Karpas-422 (cell line): ENCODE data around the gene ANGPTL4. TPM values are rescaled to one million over a fixed set of nuclear protein-coding genes. Genes with fewer than 3 reads are reported as not detected.
"Not testable (repeated sequence)": the region's sequence is repeated elsewhere in the genome, so short reads cannot be mapped to it uniquely, and the experiment has no call there.

ENCODE experiments used
- DNase-seq: peaks from one replicate; pipeline ENCODE4 v3.0.0-alpha.2; 2015
- H2AFZ ChIP-seq: fragments of 200-600 bp; sonication (generic); 2 replicates; pipeline ENCODE4 v1.6.1; 2014; ENCODE audit warnings: antibody characterized with exemption, low read length, mixed read lengths
- H3K27ac ChIP-seq: fragments of 200-600 bp; sonication (generic); 2 replicates; pipeline ENCODE4 v1.5.1; 2014; ENCODE audit warnings: mild to moderate bottlenecking, low read length, moderate library complexity
- H3K27me3 ChIP-seq: fragments of 200-600 bp; sonication (generic); 2 replicates; pipeline ENCODE4 v1.6.1; 2014; ENCODE audit warnings: low read length, mixed read lengths
- H3K36me3 ChIP-seq: fragments of 200-600 bp; sonication (generic); 2 replicates; pipeline ENCODE4 v1.6.1; 2014; ENCODE audit warnings: low read length, mixed read lengths; ENCODE audit not compliant: insufficient read depth
- H3K4me1 ChIP-seq: fragments of 200-600 bp; sonication (generic); 2 replicates; pipeline ENCODE4 v1.6.1; 2014; ENCODE audit warnings: mild to moderate bottlenecking, low read length, mixed read lengths
- H3K4me2 ChIP-seq: fragments of 200-600 bp; sonication (generic); 2 replicates; pipeline ENCODE4 v1.6.1; 2014; ENCODE audit warnings: low read length, low read depth, mild to moderate bottlenecking; ENCODE audit not compliant: poor library complexity, severe bottlenecking
- H3K4me3 ChIP-seq: fragments of 200-600 bp; sonication (generic); 2 replicates; pipeline ENCODE4 v1.5.1; 2014; ENCODE audit warnings: mild to moderate bottlenecking, antibody characterized with exemption, low read length, mixed read lengths
- H3K79me2 ChIP-seq: fragments of 200-600 bp; sonication (generic); 2 replicates; pipeline ENCODE4 v1.6.1; 2014; ENCODE audit warnings: mild to moderate bottlenecking, low read length, mixed read lengths
- H3K9ac ChIP-seq: fragments of 200-600 bp; sonication (generic); 2 replicates; pipeline ENCODE4 v1.6.0; 2014; ENCODE audit warnings: low read length
- H3K9me2 ChIP-seq: fragments of 200-600 bp; sonication (generic), shearing (Covaris generic); replicated peaks from 2 replicates; pipeline ENCODE4 v1.6.0; 2014; ENCODE audit warnings: mild to moderate bottlenecking, low read length, moderate library complexity; ENCODE audit not compliant: insufficient read depth
- H3K9me3 ChIP-seq: fragments of 300-700, 200-600 bp; sonication (generic); 2 replicates; pipeline ENCODE4 v1.6.1; 2014; ENCODE audit warnings: low read length, mixed read lengths
- H4K20me1 ChIP-seq: fragments of 200-600 bp; sonication (generic); 2 replicates; pipeline ENCODE4 v1.6.1; 2014; ENCODE audit warnings: mild to moderate bottlenecking, antibody characterized with exemption, low read length, low read depth; ENCODE audit not compliant: insufficient read depth
- total RNA-seq: library from RNA; depleted of rRNA; stranded (reverse); fragments of >200 nt; shearing (Covaris generic); gene quantifications from 2 replicates; pipeline ENCODE4 v1.2.3, GENCODE V29; 2014; ENCODE audit warnings: low replicate concordance

The ANGPTL4 gene
- total RNA-seq, 1 experiment from 2014 or later = not detected

DNA sequence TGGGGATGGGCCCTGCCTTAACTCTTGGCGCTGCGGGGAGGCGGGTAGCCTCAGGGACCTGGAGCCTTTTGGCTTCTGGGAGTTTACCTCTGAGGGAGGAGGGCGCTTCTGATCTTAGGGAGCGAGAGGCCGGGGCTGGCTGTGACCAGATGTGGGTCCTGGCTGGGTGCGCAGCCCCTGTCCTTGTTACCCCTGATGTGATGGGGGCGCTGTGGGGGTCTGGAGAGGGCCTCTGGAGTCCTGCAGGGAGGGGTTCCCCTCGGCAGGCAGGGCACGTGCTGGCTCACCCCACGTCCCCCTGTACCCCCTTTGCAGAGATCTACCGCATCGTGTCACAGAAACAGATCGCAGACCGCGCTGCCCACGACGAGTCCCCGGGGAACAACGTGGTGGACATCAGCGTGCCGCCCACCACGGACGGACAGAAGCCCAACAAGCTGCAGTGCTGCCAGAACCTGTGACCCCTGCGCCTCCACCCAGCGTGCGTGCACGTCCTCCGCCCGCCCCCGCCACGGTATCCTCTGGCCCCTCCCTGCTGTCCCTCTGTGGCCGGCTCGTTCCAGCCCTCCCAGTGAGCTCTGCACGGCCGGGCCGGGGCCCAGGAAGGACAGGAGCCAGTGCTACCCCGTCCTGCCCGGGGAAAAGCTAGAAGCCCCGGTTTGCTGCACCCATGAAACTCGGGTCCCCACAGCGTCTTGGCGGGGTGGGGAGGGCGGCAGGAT lies 39.3 kb downstream of the ANGPTL4 start:
- Histone ChIP-seq H4K20me1 (peaks cover 3% of the 10 kb centered on the region; the same call in 1 of the 2 replicates), H3K27me3 (no peaks in the 10 kb centered on the region), H3K4me2 (no peak overlapping the region), H3K36me3 (no peaks in the 10 kb centered on the region), H3K4me3 (no peak overlapping the region), H3K9me3 (no peaks in the 10 kb centered on the region), H3K9ac (no peak overlapping the region), H3K27ac (no peak overlapping the region), H3K9me2 (no peaks in the 10 kb centered on the region), H3K79me2 (peaks cover 3% of the 10 kb centered on the region), H3K4me1 (no peaks in the 10 kb centered on the region), H2AFZ (no peak overlapping the region)
- DNase-seq = no peak

DNA sequence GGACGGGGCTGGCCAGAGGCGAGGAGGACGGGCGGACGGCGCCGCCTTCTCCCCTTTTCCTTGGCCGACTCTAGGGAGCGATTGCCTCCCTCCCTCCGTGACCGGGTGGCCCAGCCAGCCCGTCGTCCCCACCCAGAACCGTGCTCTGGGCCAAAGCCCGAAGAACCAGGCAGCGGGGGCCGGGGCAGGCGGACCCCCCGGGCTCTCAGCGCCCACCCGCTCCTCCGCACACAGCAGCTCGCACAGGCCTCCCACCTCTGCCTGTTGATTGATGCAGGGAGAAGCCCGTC lies 39.8 kb downstream of the ANGPTL4 start:
- Histone ChIP-seq H3K9ac (no peak overlapping the region), H3K27me3 (no peaks in the 10 kb centered on the region), H3K36me3 (no peaks in the 10 kb centered on the region)

DNA sequence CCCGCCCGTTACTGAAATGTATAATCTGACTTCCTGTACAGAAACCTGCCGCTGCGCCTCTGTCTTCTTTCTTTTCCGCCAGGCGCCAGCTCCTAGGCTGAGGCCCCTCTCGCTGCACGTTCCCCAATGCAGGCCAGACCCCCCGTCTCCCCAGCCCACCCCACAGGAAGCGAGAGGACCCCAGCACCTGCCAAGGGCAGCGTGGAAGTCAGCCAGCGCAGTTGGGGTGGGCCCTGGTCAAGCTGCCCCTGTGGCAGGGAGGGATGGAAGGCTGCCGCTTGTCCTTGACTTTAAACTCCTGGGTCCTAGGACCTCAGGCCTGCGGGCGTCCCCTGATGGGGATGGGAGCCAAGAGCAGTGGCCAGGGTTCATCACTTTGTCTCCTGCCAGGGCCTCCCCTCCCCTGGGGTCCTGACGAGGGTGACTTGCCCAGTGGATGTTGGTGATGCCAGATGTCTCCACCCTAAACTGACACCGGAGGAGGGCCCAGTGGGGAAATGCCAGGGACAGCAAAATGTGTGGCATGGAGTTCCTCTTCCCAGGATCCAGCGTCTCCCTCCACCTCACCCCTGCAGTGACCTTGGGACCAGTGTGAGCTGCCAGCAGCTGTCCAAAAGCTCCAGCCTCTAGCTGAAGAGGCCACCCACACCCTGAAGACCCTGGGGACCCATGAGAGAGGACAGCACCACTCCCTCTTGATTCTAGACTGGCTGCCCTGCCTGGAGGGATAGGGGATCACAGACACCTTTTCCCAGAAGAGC lies 40.6 kb downstream of the ANGPTL4 start:
- DNase-seq = no peak

More for the DNA sequence above, 39.8 kb downstream of the ANGPTL4 start:
- H2AFZ ChIP-seq = no peak overlapping the region
- H3K4me2 ChIP-seq = no peak overlapping the region
- no peak overlapping the region for H3K4me3 ChIP-seq
- H3K9me3 ChIP-seq = no peaks in the 10 kb centered on the region
- H3K27ac ChIP-seq = no peak overlapping the region
- no peaks in the 10 kb centered on the region for H3K9me2 ChIP-seq
- no peaks in the 10 kb centered on the region for H3K4me1 ChIP-seq
- H3K79me2 ChIP-seq = no peaks in the 10 kb centered on the region
- no peaks in the 10 kb centered on the region; the same call in 1 of the 2 replicates for H4K20me1 ChIP-seq
- no peak for DNase-seq

DNA sequence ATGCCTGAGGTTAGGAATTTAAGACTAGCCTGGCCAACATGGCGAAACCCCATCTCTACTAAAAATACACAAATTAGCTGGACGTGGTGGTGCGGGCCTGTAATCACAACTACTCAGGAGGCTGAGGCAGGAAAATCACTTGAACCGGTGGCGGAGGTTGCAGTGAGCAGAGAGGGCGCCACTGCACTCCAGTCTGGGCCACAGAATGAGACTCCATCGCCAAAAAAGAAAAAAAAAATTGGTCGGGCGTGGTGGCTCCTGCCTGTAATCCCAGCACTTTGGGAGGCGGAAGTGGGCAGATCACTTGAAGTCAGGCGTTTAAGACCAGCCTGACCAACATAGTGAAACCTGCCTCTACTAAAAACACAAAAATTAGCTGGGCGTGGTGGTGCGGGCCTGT lies 46.8 kb downstream of the ANGPTL4 start:
- H3K9me2 ChIP-seq, H3K79me2 ChIP-seq, H3K27ac ChIP-seq, H2AFZ ChIP-seq, H3K27me3 ChIP-seq, H4K20me1 ChIP-seq, H3K9me3 ChIP-seq, H3K9ac ChIP-seq, DNase-seq, H3K36me3 ChIP-seq, H3K4me3 ChIP-seq, H3K4me2 ChIP-seq, H3K4me1 ChIP-seq: not testable (repeated sequence)

More for the DNA sequence above, 40.6 kb downstream of the ANGPTL4 start:
- no peak overlapping the region for H3K4me2 ChIP-seq
- no peaks in the 10 kb centered on the region for H3K27me3 ChIP-seq
- no peak overlapping the region for H2AFZ ChIP-seq
- H3K36me3 ChIP-seq = no peaks in the 10 kb centered on the region
- no peaks in the 10 kb centered on the region for H3K79me2 ChIP-seq
- no peaks in the 10 kb centered on the region; the same call in 1 of the 2 replicates for H4K20me1 ChIP-seq
- no peak overlapping the region for H3K4me3 ChIP-seq
- no peaks in the 10 kb centered on the region for H3K9me3 ChIP-seq
- H3K9ac ChIP-seq = no peak overlapping the region
- H3K4me1 ChIP-seq = no peaks in the 10 kb centered on the region
- H3K9me2 ChIP-seq = no peaks in the 10 kb centered on the region
- H3K27ac ChIP-seq = no peak overlapping the region

DNA sequence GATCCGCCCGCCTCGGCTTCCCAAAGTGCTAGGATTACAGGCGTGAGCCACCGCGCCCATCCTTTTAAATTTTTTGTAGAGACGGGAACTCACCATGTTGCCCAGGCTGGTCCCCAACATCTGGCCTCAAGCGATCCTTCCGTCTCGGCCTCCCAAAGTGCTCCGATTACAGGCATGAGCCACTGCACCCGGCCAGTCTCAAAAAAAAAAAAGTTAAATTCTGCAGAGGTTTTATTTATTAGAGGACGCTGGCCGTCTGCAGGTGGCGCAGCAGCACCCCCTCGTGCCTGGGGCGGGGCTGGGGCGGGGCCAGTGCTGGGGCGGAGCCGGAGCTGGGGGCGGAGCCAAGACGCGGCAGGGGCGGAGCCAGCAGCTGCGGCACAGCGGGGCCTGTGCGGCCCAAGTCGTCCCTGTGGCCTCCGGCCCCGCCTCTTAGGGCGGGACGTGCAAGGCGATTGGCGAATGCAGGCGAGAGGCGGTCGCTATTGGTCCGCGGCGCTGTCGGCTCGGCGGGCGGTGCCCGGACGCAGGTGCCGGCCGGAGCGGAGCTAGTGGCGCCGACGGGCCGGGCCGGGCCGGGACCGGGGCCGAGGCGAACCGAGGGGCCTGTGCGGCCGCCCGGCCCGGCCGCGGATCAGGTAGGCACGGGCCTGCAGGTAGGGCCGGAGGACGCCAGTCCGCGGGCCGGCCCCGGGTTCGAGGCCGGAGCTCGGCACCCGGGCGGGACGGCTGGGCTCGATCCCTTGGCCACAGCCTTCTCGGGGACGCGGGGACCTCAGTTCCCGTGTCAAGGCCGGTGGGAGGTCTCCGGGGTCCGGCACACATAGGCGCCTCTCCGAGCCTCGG lies 49.1 kb downstream of the ANGPTL4 start, which contains the start of gene MARCHF2:
Gene MARCHF2, plus strand, starts transcription at position 523 of the 846 bp plus-strand sequence. CDS start 8,536 bp downstream, outside the sequence.
- H3K36me3 ChIP-seq = no peaks in the 10 kb centered on the region
- peak within 1 kb of the TSS; percentile 87 for H3K4me2 ChIP-seq
- no peaks in the 10 kb centered on the region for H3K79me2 ChIP-seq
- H3K9me3 ChIP-seq = no peaks in the 10 kb centered on the region
- H3K27ac ChIP-seq = no peak within 1 kb of the TSS
- no peaks in the 10 kb centered on the region for H3K27me3 ChIP-seq
- peak within 1 kb of the TSS; percentile 89; the same call in 1 of the 2 replicates for H2AFZ ChIP-seq
- H4K20me1 ChIP-seq = no peaks in the 10 kb centered on the region
- H3K9ac ChIP-seq = peak within 1 kb of the TSS; percentile 76
- no peaks in the 10 kb centered on the region for H3K9me2 ChIP-seq
- peak; percentile 98 for DNase-seq
- H3K4me1 ChIP-seq = peaks cover 7% of the 10 kb centered on the region
- H3K4me3 ChIP-seq = peak within 1 kb of the TSS; percentile 84

DNA sequence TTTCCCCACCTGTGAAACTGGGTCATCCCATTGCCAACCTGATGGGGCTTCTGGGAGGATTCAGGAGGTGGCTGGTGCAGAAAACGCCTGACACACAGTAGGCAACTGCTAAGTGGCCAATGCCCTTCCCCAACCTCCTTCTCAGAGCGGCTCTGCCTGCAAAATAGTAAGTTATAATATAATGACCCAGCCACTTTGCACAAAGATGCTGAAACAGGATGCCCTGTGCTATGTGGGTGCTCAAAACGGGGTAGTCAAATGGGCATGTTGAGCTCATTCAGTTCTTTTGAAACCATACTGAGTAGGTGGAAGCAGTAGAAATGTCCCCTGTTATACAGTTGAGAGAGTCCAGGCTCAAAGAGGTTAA lies 49.7 kb downstream of the ANGPTL4 start:
- Histone ChIP-seq H2AFZ (peak overlapping the region; percentile 89; the same call in 1 of the 2 replicates), H3K9ac (peak overlapping the region; percentile 76), H3K4me1 (peaks cover 7% of the 10 kb centered on the region), H3K9me2 (no peaks in the 10 kb centered on the region), H3K4me2 (peak overlapping the region; percentile 87), H3K27me3 (no peaks in the 10 kb centered on the region), H3K27ac (no peak overlapping the region), H4K20me1 (no peaks in the 10 kb centered on the region), H3K9me3 (no peaks in the 10 kb centered on the region), H3K36me3 (no peaks in the 10 kb centered on the region), H3K4me3 (peak overlapping the region; percentile 84), H3K79me2 (no peaks in the 10 kb centered on the region)
- no peak for DNase-seq

DNA sequence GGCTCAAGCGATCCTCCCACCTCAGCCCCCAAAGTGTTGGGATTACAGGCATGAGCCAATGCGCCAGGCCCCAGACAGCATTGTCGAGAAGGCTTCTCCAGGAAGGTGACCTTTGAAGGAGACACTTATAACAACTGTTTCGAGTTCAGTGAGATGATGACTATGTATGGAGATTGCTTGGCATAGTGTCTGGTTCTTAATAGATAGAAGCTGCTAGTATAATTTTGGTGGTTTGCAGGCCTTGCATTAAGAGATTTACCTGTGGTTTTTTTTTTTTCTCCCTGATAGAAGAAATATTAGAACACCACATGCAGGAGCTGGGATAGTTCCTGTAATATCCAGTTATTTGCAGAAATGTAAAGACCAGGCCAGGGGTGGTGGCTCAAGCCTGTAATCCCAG lies 52.8 kb downstream of the ANGPTL4 start:
- Histone ChIP-seq H3K4me1 (peaks cover 7% of the 10 kb centered on the region), H4K20me1 (no peaks in the 10 kb centered on the region), H3K9me3 (no peaks in the 10 kb centered on the region), H3K79me2 (no peaks in the 10 kb centered on the region), H3K27ac (no peak overlapping the region), H3K9me2 (no peaks in the 10 kb centered on the region), H2AFZ (no peak overlapping the region), H3K9ac (no peak overlapping the region), H3K4me3 (no peak overlapping the region), H3K4me2 (no peak overlapping the region), H3K27me3 (no peaks in the 10 kb centered on the region), H3K36me3 (no peaks in the 10 kb centered on the region)
- DNase-seq = no peak
